ENCODE data around the gene FRZB.

The FRZB gene

GRCh38 chr2:182845794-182846417, 20.5 kb downstream of the FRZB start:
- no peak for DNase-seq (ENCODE audit: low read depth in 3 of 3, low spot score in 1 of 3)

GRCh38 chr2:182836451-182836850, 30.0 kb downstream of the FRZB start:
- DNase-seq (ENCODE audit: low read depth in 3 of 3, low spot score in 1 of 3), result no peak

GRCh38 chr2:182834293-182834692, 32.1 kb downstream of the FRZB start:
- no peak for DNase-seq (ENCODE audit: low read depth in 3 of 3, low spot score in 1 of 3)

GRCh38 chr2:182833084-182833854, 33.2 kb downstream of the FRZB start:
- no peak for DNase-seq (ENCODE audit: low read depth in 3 of 3, low spot score in 1 of 3)

- DNase-seq (ENCODE audit: low read depth in 3 of 3, low spot score in 1 of 3), result no peak
These were observed 34.5 kb downstream of the FRZB start for GRCh38 chr2:182831921-182832320.

- DNase-seq (ENCODE audit: low read depth in 3 of 3, low spot score in 1 of 3), result no peak
These were observed 35.3 kb downstream of the FRZB start for GRCh38 chr2:182831101-182831500.

GRCh38 chr2:182827182-182827879, 39.1 kb downstream of the FRZB start:
- no peak for DNase-seq (ENCODE audit: low read depth in 3 of 3, low spot score in 1 of 3)

GRCh38 chr2:182826496-182826895, 39.9 kb downstream of the FRZB start:
- no peak for DNase-seq (ENCODE audit: low read depth in 3 of 3, low spot score in 1 of 3)

GRCh38 chr2:182826064-182826463, 40.4 kb downstream of the FRZB start:
- DNase-seq (ENCODE audit: low read depth in 3 of 3, low spot score in 1 of 3), result no peak

- DNase-seq (ENCODE audit: low read depth in 3 of 3, low spot score in 1 of 3), result no peak
These were observed 41.7 kb downstream of the FRZB start for GRCh38 chr2:182824767-182825158.

GRCh38 chr2:182824056-182824766, 42.2 kb downstream of the FRZB start:
- DNase-seq (ENCODE audit: low read depth in 3 of 3, low spot score in 1 of 3), result no peak

GRCh38 chr2:182822733-182823132, 43.7 kb downstream of the FRZB start:
- no peak for DNase-seq (ENCODE audit: low read depth in 3 of 3, low spot score in 1 of 3)

GRCh38 chr2:182821182-182821581, 45.3 kb downstream of the FRZB start:
- no peak for DNase-seq (ENCODE audit: low read depth in 3 of 3, low spot score in 1 of 3)

GRCh38 chr2:182819412-182819811, 47.0 kb downstream of the FRZB start:
- no peak for DNase-seq (ENCODE audit: low read depth in 3 of 3, low spot score in 1 of 3)

GRCh38 chr2:182818925-182819324, 47.5 kb downstream of the FRZB start:
- DNase-seq (ENCODE audit: low read depth in 3 of 3, low spot score in 1 of 3), result no peak

- DNase-seq (ENCODE audit: low read depth in 3 of 3, low spot score in 1 of 3), result no peak
These were observed 47.9 kb downstream of the FRZB start for GRCh38 chr2:182818501-182818900.

GRCh38 chr2:182817558-182817957, 48.9 kb downstream of the FRZB start:
- DNase-seq (ENCODE audit: low read depth in 3 of 3, low spot score in 1 of 3), result no peak

GRCh38 chr2:182816866-182817265, 49.6 kb downstream of the FRZB start:
- DNase-seq (ENCODE audit: low read depth in 3 of 3, low spot score in 1 of 3), result no peak

GRCh38 chr2:182814804-182815203, 51.6 kb downstream of the FRZB start:
- DNase-seq (ENCODE audit: low read depth in 3 of 3, low spot score in 1 of 3), result no peak

- DNase-seq (ENCODE audit: low read depth in 3 of 3, low spot score in 1 of 3), result no peak
These were observed 52.1 kb downstream of the FRZB start for GRCh38 chr2:182814380-182814779.

GRCh38 chr2:182810087-182810486, 56.4 kb downstream of the FRZB start:
- no peak for DNase-seq (ENCODE audit: low read depth in 3 of 3, low spot score in 1 of 3)

- DNase-seq (ENCODE audit: low read depth in 3 of 3, low spot score in 1 of 3), result no peak
These were observed 59.1 kb downstream of the FRZB start for GRCh38 chr2:182807319-182807718.
